Measurements from ENCODE around the gene STARD10.

- TF ChIP-seq CTCF (IDR thresholded peaks at IDR 0.05; ENCODE audit: low read length) (no peak), EZH2 (IDR thresholded peaks at IDR 0.05; ENCODE audit: borderline replicate concordance, low read length) (no peak)
These were observed 5.6 kb downstream of the STARD10 start for GRCh38 chr11:72788241-72788640.
